PC-3 (cell line): ENCODE measurements around the gene DOCK10. TPM values are rescaled to one million over a fixed set of nuclear protein-coding genes. Genes with fewer than 3 reads are reported as not detected.

ENCODE experiments used
- ATAC-seq: fragments of 200-7000 bp; cut with Tn5 transposase; 2 replicates; pipeline ENCODE4 v1.9.1; 2020; ENCODE audit warnings: mild to moderate bottlenecking, moderate library complexity
- BruUV-seq: library from RNA; stranded (reverse); fragments of 400-500 nt; replicated peaks from 2 replicates; lab custom pipeline; 2021; lab: Mats Ljungman, UMichigan
- CTCF ChIA-PET: fragments of 300-600 bp; sonication (Branson Sonifier 250); formaldehyde crosslinking; loops from one replicate; lab custom pipeline; 2022; ENCODE audit warnings: antibody characterized with exemption; lab: Charles Lee
- POLR2A ChIA-PET: fragments of 300-600 bp; sonication (Branson Sonifier 250); formaldehyde crosslinking; loops from one replicate; lab custom pipeline; 2022; ENCODE audit warnings: antibody characterized with exemption; ENCODE audit not compliant: unreplicated experiment; lab: Charles Lee
- DNase-seq: peaks from one replicate; pipeline ENCODE4 v3.0.0-alpha.2; 2015
- H2AFZ ChIP-seq: fragments of 300-600 bp; sonication (generic); 2 replicates; pipeline ENCODE4 v1.6.0; 2016; ENCODE audit warnings: antibody characterized with exemption, low read length
- H3F3A ChIP-seq: fragments of 300-600 bp; sonication (generic); one replicate; pipeline ENCODE4 v1.6.0; 2017; ENCODE audit warnings: antibody characterized with exemption, low read length, control low read depth, mild to moderate bottlenecking; ENCODE audit not compliant: unreplicated experiment
- H3K27ac ChIP-seq: fragments of 300-600 bp; sonication (generic); 2 replicates; pipeline ENCODE4 v1.5.1; 2016; ENCODE audit warnings: mild to moderate bottlenecking, low read length
- H3K27me3 ChIP-seq: fragments of 300-600 bp; sonication (generic); 2 replicates; pipeline ENCODE4 v1.6.1; 2016; ENCODE audit warnings: low read length, mixed read lengths
- H3K36me3 ChIP-seq: fragments of 300-600 bp; sonication (generic); 2 replicates; pipeline ENCODE4 v1.6.1; 2016; ENCODE audit warnings: low read depth, mixed run types, low read length, mixed read lengths
- H3K4me1 ChIP-seq: fragments of 300-600 bp; sonication (generic); 2 replicates; pipeline ENCODE4 v1.5.1; 2016; ENCODE audit warnings: low read length; ENCODE audit not compliant: insufficient read depth
- H3K4me2 ChIP-seq: fragments of 300-600 bp; sonication (generic); 2 replicates; pipeline ENCODE4 v1.6.0; 2016; ENCODE audit warnings: low read length
- H3K4me3 ChIP-seq: fragments of 300-600 bp; sonication (generic); 2 replicates; pipeline ENCODE4 v1.5.1; 2016; ENCODE audit warnings: mild to moderate bottlenecking, low read length, mixed read lengths
- H3K79me2 ChIP-seq: fragments of 300-600 bp; sonication (generic); 2 replicates; pipeline ENCODE4 v1.6.1; 2017; ENCODE audit warnings: low read length, mixed read lengths
- H3K9ac ChIP-seq: fragments of 300-600 bp; sonication (generic); 2 replicates; pipeline ENCODE4 v1.6.0; 2016; ENCODE audit warnings: mild to moderate bottlenecking, low read length
- H3K9me2 ChIP-seq: fragments of 300-600 bp; sonication (generic); replicated peaks from 2 replicates; pipeline ENCODE4 v1.6.1; 2016; ENCODE audit warnings: mixed run types, low read length, mixed read lengths
- H3K9me3 ChIP-seq: fragments of 300-600 bp; sonication (generic); 2 replicates; pipeline ENCODE4 v1.6.1; 2016; ENCODE audit warnings: low read length, mixed read lengths
- H4K20me1 ChIP-seq: fragments of 300-600 bp; sonication (generic); 2 replicates; pipeline ENCODE4 v1.6.1; 2016; ENCODE audit warnings: low read length, mixed read lengths
- CTCF ChIP-seq: fragments of 300-600 bp; sonication (generic); conservative IDR thresholded peaks from 2 replicates; pipeline ENCODE4 v1.5.1; 2017; ENCODE audit warnings: antibody characterized with exemption, low read depth, mild to moderate bottlenecking, low read length
- EZH2 ChIP-seq: fragments of 300-600 bp; sonication (generic); IDR thresholded peaks from one replicate; pipeline ENCODE4 v1.6.1; 2017; ENCODE audit warnings: antibody characterized with exemption, mild to moderate bottlenecking, low read length; ENCODE audit not compliant: unreplicated experiment
- EZH2phosphoT487 ChIP-seq: fragments of 300-600 bp; sonication (generic); IDR thresholded peaks from 2 replicates; pipeline ENCODE4 v1.6.1; 2018; ENCODE audit warnings: mild to moderate bottlenecking, antibody characterized with exemption, low read length, borderline replicate concordance
- intact Hi-C: fragments of 100-400 bp; cut with micrococcal nuclease; formaldehyde crosslinking; loops from 2 replicates; pipeline ENCODE4 v1.9.0; 2023
- total RNA-seq: library from RNA; depleted of rRNA; stranded (reverse); fragments of >200 nt; gene quantifications from 2 replicates; pipeline ENCODE4 v1.2.3, GENCODE V29; 2014

Gene DOCK10
- total RNA-seq, 1 experiment from 2014 or later, result 23.1 TPM

GRCh38 chr2:224753743-224754540 is 288.3 kb downstream of the DOCK10 start:
- no peak for ATAC-seq
- no peaks in the 10 kb centered on the region for H3F3A ChIP-seq
- POLR2A ChIA-PET, result no interaction called here
- DNase-seq, result no peak
- H3K27ac ChIP-seq, result no peak overlapping the region
- no peaks in the 10 kb centered on the region for H3K79me2 ChIP-seq
- BruUV-seq, result no TSS peak
- no peak overlapping the region for H3K4me3 ChIP-seq
- H3K9me3 ChIP-seq, result no peaks in the 10 kb centered on the region
- H3K4me2 ChIP-seq, result no peak overlapping the region
- CTCF ChIA-PET, result no interaction called here
- H3K27me3 ChIP-seq, result no peaks in the 10 kb centered on the region
- TF ChIP-seq EZH2 (no peak), EZH2phosphoT487 (no peak), CTCF (no peak)
- H3K9me2 ChIP-seq, result no peaks in the 10 kb centered on the region
- H2AFZ ChIP-seq, result no peak overlapping the region
- H3K9ac ChIP-seq, result no peak overlapping the region
- intact Hi-C loops, result no loop called here
- H4K20me1 ChIP-seq, result no peaks in the 10 kb centered on the region
- H3K4me1 ChIP-seq, result no peaks in the 10 kb centered on the region
- peaks cover 13% of the 10 kb centered on the region for H3K36me3 ChIP-seq

- Histone ChIP-seq H3K9ac (no peak overlapping the region), H3K4me2 (no peak overlapping the region), H3K9me2 (no peaks in the 10 kb centered on the region), H3K9me3 (no peaks in the 10 kb centered on the region), H3K79me2 (no peaks in the 10 kb centered on the region), H3K36me3 (no peaks in the 10 kb centered on the region), H3K4me1 (no peaks in the 10 kb centered on the region), H4K20me1 (no peaks in the 10 kb centered on the region), H2AFZ (no peak overlapping the region), H3F3A (no peaks in the 10 kb centered on the region), H3K4me3 (no peak overlapping the region), H3K27ac (no peak overlapping the region), H3K27me3 (no peaks in the 10 kb centered on the region)
- intact Hi-C loops, result no loop called here
- ChIA-PET CTCF (no interaction called here), POLR2A (no interaction called here)
- ATAC-seq (no peak), DNase-seq (no peak)
- TF ChIP-seq EZH2, result no peak
- no peak for TF ChIP-seq EZH2phosphoT487
- no peak for TF ChIP-seq CTCF
- no TSS peak for BruUV-seq
Observed at GRCh38 chr2:224751996-224752698, 290.1 kb downstream of the DOCK10 start.

- Histone ChIP-seq H3K36me3 (no peaks in the 10 kb centered on the region), H3K27me3 (no peaks in the 10 kb centered on the region), H3K9ac (no peak overlapping the region), H3K9me2 (no peaks in the 10 kb centered on the region), H3K9me3 (no peaks in the 10 kb centered on the region), H4K20me1 (no peaks in the 10 kb centered on the region), H3K79me2 (no peaks in the 10 kb centered on the region), H3K27ac (no peak overlapping the region), H3F3A (no peaks in the 10 kb centered on the region), H2AFZ (no peak overlapping the region), H3K4me3 (no peak overlapping the region), H3K4me2 (no peak overlapping the region), H3K4me1 (no peaks in the 10 kb centered on the region)
- POLR2A ChIA-PET, result interaction anchor here (0.6 kb wide), 1 partner anchor 218 kb away, joined by 3 read pairs; no protein-coding TSS in a partner anchor
- TF ChIP-seq CTCF (peak; percentile 54; the same call in 1 of the 2 replicates), EZH2 (no peak)
- intact Hi-C loops, result loop anchor here (1.0 to 10.0 kb wide), 2 partner anchors 29 to 74 kb away; no protein-coding TSS in a partner anchor
- DNase-seq (peak; percentile 23), ATAC-seq (no peak)
- CTCF ChIA-PET, result no interaction called here
- no TSS peak for BruUV-seq
Observed at GRCh38 chr2:224749136-224749535, 293.1 kb downstream of the DOCK10 start.
